GM13976 (cell line): Measurements from ENCODE around the gene EFEMP1.

ENCODE experiments used
- DNase-seq: peaks from one replicate; pipeline ENCODE4 v3.0.0; 2012; ENCODE audit warnings: low spot score
- CTCF ChIP-seq: IDR thresholded peaks from 2 replicates; pipeline ENCODE4 v1.5.1; 2012; ENCODE audit warnings: borderline replicate concordance, mild to moderate bottlenecking; ENCODE audit not compliant: insufficient read depth; ENCODE audit errors: extremely low read depth, missing control alignments, control extremely low read depth
- in situ Hi-C: fragments of 300-500 bp; cut with MboI; formaldehyde crosslinking; loops from one replicate; pipeline ENCODE4 v1.12.0; 2022; ENCODE audit warnings: low sequenced_read_pairs, mixed read lengths, inconsistent platforms; ENCODE audit not compliant: unreplicated experiment

Gene EFEMP1

GRCh38 chr2:55861733-55862132 is 61.8 kb downstream of the EFEMP1 start:
- DNase-seq, result no peak
- in situ Hi-C loops, result no loop called here
- TF ChIP-seq CTCF, result no peak

GRCh38 chr2:55860832-55861231 is 62.8 kb downstream of the EFEMP1 start:
- in situ Hi-C loops, result no loop called here
- TF ChIP-seq CTCF, result no peak
- DNase-seq, result no peak

GRCh38 chr2:55859875-55860274 is 63.7 kb downstream of the EFEMP1 start:
- no peak for DNase-seq
- in situ Hi-C loops, result no loop called here
- TF ChIP-seq CTCF, result no peak

- in situ Hi-C loops, result no loop called here
- TF ChIP-seq CTCF, result no peak
- no peak for DNase-seq
Observed at GRCh38 chr2:55857766-55858165, 65.8 kb downstream of the EFEMP1 start.

- TF ChIP-seq CTCF, result no peak
- no peak for DNase-seq
- in situ Hi-C loops, result no loop called here
Observed at GRCh38 chr2:55856936-55857335, 66.6 kb downstream of the EFEMP1 start.

- DNase-seq, result no peak
- TF ChIP-seq CTCF, result no peak
- in situ Hi-C loops, result no loop called here
Observed at GRCh38 chr2:55848096-55848495, 75.5 kb downstream of the EFEMP1 start.

- no peak for TF ChIP-seq CTCF
- in situ Hi-C loops, result no loop called here
- no peak for DNase-seq
Observed at GRCh38 chr2:55846426-55846825, 77.2 kb downstream of the EFEMP1 start.
